ENCODE measurements around the gene ST7. TPM values are rescaled to one million over a fixed set of nuclear protein-coding genes. Genes with fewer than 3 reads are reported as not detected.

Gene ST7
- polyA plus RNA-seq, 1 donor from 2014 or later, result 76.8 TPM

DNA sequence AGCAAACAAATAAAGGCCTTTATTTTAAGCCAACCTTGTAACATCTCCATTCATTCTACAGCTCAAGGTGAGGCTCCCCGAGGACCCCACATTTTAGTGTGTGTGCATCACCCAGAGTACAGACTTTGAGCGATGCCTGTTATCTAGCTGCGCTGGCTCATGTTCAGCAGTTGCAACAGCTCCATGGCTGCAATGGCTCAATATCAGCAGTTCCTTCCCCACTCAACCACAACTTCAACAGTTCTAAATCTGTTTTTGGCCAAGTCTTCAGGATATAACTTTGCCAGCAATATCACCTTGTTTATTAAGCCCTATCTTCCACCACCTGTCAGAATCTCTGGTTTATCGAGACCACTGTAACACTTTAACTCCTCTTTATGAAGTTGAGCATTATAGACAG, 273.8 kb downstream of the ST7 start:
- Histone ChIP-seq H3K4me2 (ENCODE audit: low read length) (no peak overlapping the region), H3K9me2 (ENCODE audit: insufficient read depth, low read length) (no peaks in the 10 kb centered on the region), H3K79me2 (replicated peaks; ENCODE audit: insufficient read depth, low read length) (no peaks in the 10 kb centered on the region), H3K27me3 (ENCODE audit: insufficient read depth, low read depth, low read length) (no peaks in the 10 kb centered on the region), H3K9ac (ENCODE audit: low read length) (no peak overlapping the region), H3K4me3 (ENCODE audit: low read length) (no peak overlapping the region), H3K9me3 (ENCODE audit: low read length) (no peaks in the 10 kb centered on the region), H2AFZ (ENCODE audit: low read depth, low read length) (no peak overlapping the region), H3F3A (ENCODE audit: insufficient read depth, low read length, poor library complexity, severe bottlenecking) (no peaks in the 10 kb centered on the region), H3K36me3 (ENCODE audit: insufficient read depth, low read length) (peaks cover 18% of the 10 kb centered on the region), H3K27ac (ENCODE audit: low read length) (no peak overlapping the region), H4K20me1 (ENCODE audit: insufficient read depth) (no peaks in the 10 kb centered on the region)
- no peak for TF ChIP-seq CTCF (IDR thresholded peaks at IDR 0.05; ENCODE audit: poor library complexity, severe bottlenecking)
- no peak for TF ChIP-seq EP300 (conservative IDR thresholded peaks at IDR 0.05; ENCODE audit: poor library complexity, severe bottlenecking)
- TF ChIP-seq TAF1 (IDR thresholded peaks at IDR 0.05; ENCODE audit: low read depth), result no peak
- no peak for TF ChIP-seq RAD21 (conservative IDR thresholded peaks at IDR 0.05)

DNA sequence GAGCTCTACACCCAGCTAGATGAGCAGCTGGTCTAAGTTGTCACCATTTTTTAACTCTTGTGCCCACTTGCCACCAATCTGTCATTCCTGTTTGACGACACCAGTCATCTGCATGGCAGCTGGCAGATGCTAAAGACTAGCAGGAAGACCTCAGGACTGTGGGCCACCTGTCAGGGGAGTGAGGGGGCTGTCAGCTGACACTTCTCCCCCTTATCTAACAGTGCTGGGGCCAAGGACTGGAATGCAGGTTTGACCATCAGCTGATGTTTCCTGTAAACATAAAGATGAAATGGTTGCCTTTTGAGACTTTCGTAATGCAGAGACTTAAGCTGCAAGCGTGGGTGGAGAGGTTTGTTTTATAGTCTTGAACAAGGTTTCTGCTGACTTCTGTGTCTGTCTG, 276.0 kb downstream of the ST7 start:
- Histone ChIP-seq H3K4me2 (ENCODE audit: low read length) (no peak overlapping the region), H3K27me3 (ENCODE audit: insufficient read depth, low read depth, low read length) (no peaks in the 10 kb centered on the region), H4K20me1 (ENCODE audit: insufficient read depth) (no peaks in the 10 kb centered on the region), H3F3A (ENCODE audit: insufficient read depth, low read length, poor library complexity, severe bottlenecking) (no peaks in the 10 kb centered on the region), H3K4me3 (ENCODE audit: low read length) (no peak overlapping the region), H2AFZ (ENCODE audit: low read depth, low read length) (no peak overlapping the region), H3K9me3 (ENCODE audit: low read length) (no peaks in the 10 kb centered on the region), H3K27ac (ENCODE audit: low read length) (no peak overlapping the region), H3K9ac (ENCODE audit: low read length) (no peak overlapping the region), H3K79me2 (replicated peaks; ENCODE audit: insufficient read depth, low read length) (no peaks in the 10 kb centered on the region), H3K9me2 (ENCODE audit: insufficient read depth, low read length) (no peaks in the 10 kb centered on the region), H3K36me3 (ENCODE audit: insufficient read depth, low read length) (peaks cover 7% of the 10 kb centered on the region)
- TF ChIP-seq TAF1 (IDR thresholded peaks at IDR 0.05; ENCODE audit: low read depth), result no peak
- no peak for TF ChIP-seq POLR2AphosphoS5 (IDR thresholded peaks at IDR 0.05)
- TF ChIP-seq RAD21 (conservative IDR thresholded peaks at IDR 0.05), result no peak
- no peak for TF ChIP-seq SMC3 (conservative IDR thresholded peaks at IDR 0.05; ENCODE audit: poor library complexity)
- TF ChIP-seq CTCF (IDR thresholded peaks at IDR 0.05; ENCODE audit: poor library complexity, severe bottlenecking), result no peak

- no peaks in the 10 kb centered on the region for H3F3A ChIP-seq (ENCODE audit: insufficient read depth, low read length, poor library complexity, severe bottlenecking)
- H3K9me2 ChIP-seq (ENCODE audit: insufficient read depth, low read length), result no peaks in the 10 kb centered on the region
- peaks cover under 1% of the 10 kb centered on the region for H3K9me3 ChIP-seq (ENCODE audit: low read length)
- H3K4me2 ChIP-seq (ENCODE audit: low read length), result no peak overlapping the region
- TF ChIP-seq SMC3 (conservative IDR thresholded peaks at IDR 0.05; ENCODE audit: poor library complexity) (no peak), POLR2AphosphoS5 (IDR thresholded peaks at IDR 0.05) (no peak), EZH2 (IDR thresholded peaks at IDR 0.05; ENCODE audit: borderline replicate concordance, insufficient read depth, low read length, poor library complexity, severe bottlenecking) (no peak), CTCF (IDR thresholded peaks at IDR 0.05; ENCODE audit: poor library complexity, severe bottlenecking) (no peak), MXI1 (conservative IDR thresholded peaks at IDR 0.05; ENCODE audit: poor library complexity, severe bottlenecking) (no peak), EP300 (conservative IDR thresholded peaks at IDR 0.05; ENCODE audit: poor library complexity, severe bottlenecking) (no peak), TAF1 (IDR thresholded peaks at IDR 0.05; ENCODE audit: low read depth) (no peak), RAD21 (conservative IDR thresholded peaks at IDR 0.05) (no peak)
- no peak overlapping the region for H3K4me3 ChIP-seq (ENCODE audit: low read length)
- no peaks in the 10 kb centered on the region for H3K27me3 ChIP-seq (ENCODE audit: insufficient read depth, low read depth, low read length)
- no peak overlapping the region for H2AFZ ChIP-seq (ENCODE audit: low read depth, low read length)
- H4K20me1 ChIP-seq (ENCODE audit: insufficient read depth), result no peaks in the 10 kb centered on the region
- H3K27ac ChIP-seq (ENCODE audit: low read length), result no peak overlapping the region
- no peaks in the 10 kb centered on the region for H3K79me2 ChIP-seq (replicated peaks; ENCODE audit: insufficient read depth, low read length)
- H3K36me3 ChIP-seq (ENCODE audit: insufficient read depth, low read length), result peaks cover 7% of the 10 kb centered on the region
- H3K9ac ChIP-seq (ENCODE audit: low read length), result no peak overlapping the region
These were observed 277.2 kb downstream of the ST7 start for GRCh38 chr7:117230276-117231046.
